ENCODE data around the gene ARL2BP.

ARL2BP gene

DNA sequence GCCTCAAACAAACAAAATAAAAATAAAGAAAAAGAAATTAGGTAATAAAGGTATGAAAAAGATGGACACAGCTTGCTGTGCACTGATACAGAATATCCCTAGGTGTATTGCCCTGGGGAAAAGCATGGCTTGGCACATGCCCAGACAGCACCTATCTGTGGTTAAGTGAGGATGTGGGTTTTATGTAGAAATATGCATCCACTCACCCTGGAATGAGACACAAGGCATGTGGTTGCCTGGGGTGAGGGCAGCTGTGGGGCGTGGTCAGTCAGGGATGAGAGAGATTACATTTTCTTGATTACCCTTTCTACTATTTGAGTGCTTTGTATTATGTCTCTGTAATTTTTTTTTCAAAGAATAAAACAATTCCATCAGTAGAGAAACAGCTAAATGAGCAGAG, 32.5 kb downstream of the ARL2BP start:
- DNase-seq: no peak
- TF ChIP-seq, protein P1, sequence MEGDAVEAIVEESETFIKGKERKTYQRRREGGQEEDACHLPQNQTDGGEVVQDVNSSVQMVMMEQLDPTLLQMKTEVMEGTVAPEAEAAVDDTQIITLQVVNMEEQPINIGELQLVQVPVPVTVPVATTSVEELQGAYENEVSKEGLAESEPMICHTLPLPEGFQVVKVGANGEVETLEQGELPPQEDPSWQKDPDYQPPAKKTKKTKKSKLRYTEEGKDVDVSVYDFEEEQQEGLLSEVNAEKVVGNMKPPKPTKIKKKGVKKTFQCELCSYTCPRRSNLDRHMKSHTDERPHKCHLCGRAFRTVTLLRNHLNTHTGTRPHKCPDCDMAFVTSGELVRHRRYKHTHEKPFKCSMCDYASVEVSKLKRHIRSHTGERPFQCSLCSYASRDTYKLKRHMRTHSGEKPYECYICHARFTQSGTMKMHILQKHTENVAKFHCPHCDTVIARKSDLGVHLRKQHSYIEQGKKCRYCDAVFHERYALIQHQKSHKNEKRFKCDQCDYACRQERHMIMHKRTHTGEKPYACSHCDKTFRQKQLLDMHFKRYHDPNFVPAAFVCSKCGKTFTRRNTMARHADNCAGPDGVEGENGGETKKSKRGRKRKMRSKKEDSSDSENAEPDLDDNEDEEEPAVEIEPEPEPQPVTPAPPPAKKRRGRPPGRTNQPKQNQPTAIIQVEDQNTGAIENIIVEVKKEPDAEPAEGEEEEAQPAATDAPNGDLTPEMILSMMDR (IDR thresholded peaks at IDR 0.05): no peak
- Histone ChIP-seq H3K4me3 (no peak overlapping the region), H3K27me3 (peaks cover 0 to 2% of the 10 kb centered on the region in 2 donors), H3K9me3 (no peaks in the 10 kb centered on the region), H3K4me1 (no peaks in the 10 kb centered on the region), H3K36me3 (no peaks in the 10 kb centered on the region), H3K27ac (no peak overlapping the region)
- intact Hi-C loops (cut with DNase I; ENCODE audit: low total_unique reads): no loop called here

DNA sequence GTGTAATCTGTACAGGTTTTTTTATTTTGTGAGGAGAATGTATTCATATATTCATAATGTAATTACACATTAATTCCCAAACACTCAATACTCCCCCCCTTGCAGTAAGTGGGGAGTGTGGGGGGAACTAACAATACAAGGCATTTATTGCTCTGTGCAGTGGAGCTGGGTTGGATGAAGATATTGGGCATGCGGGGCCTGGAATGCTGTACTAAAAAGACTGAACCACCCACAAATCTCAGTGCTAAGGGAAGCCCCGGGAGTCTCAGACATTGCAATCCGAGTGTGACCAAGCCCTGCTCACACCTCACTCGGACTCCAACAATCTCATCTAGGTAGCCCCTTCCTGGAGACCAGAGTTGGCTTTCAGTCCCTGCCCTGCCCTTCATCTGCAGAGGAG, 33.4 kb downstream of the ARL2BP start:
- Histone ChIP-seq H3K27me3 (peaks cover 0 to 11% of the 10 kb centered on the region in 2 donors), H3K27ac (no peak overlapping the region), H3K9me3 (no peaks in the 10 kb centered on the region), H3K4me1 (peaks cover 0 to 3% (median 0%) of the 10 kb centered on the region in 4 donors), H3K36me3 (no peaks in the 10 kb centered on the region), H3K4me3 (no peak overlapping the region)
- DNase-seq: no peak
- intact Hi-C loops (cut with DNase I; ENCODE audit: low total_unique reads): no loop called here
- TF ChIP-seq, protein P1 (IDR thresholded peaks at IDR 0.05): no peak

DNA sequence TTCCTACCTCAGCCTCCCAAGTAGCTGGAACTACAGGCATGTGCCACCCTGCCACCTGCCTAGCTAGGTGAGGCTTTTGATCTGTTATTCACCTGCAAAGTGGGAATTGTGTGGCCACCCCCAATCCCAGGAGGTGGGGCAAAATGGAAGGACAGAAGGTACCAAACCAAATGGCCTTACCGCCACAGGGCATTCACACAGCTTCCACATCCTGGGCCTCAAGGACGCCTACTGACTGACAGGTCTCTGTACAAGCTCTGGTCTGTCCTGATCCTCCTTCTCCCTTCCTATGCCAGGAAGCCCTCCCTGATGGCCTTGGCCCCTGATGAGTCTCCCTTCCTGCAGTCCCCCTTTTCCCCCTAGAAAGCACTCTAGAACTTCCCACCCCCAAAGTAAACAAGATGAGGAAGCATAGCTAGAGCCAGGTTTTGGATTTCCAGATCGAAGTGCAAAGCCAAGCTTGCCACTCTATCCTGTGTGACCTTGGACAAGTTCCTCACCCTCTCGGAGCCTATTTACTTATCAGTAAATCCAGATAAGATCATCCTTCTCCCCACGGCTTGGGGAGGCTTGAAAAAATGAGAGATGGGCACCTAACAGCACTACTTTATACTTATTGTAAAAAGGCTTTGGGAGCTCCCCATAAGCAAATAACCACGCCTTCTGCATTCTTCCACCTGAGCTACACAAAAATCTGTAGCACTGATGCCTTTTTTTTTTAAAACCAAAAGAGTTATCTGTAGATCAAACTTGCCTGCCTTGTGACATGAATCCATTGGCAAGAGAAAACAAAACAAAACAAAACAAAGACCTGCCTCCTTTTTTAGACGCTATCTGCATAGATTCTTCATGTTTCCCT, 35.0 kb downstream of the ARL2BP start:
- TF ChIP-seq, protein P1 (IDR thresholded peaks at IDR 0.05): no peak
- Histone ChIP-seq H3K4me3 (no peak overlapping the region), H3K9me3 (no peaks in the 10 kb centered on the region), H3K27me3 (peaks cover 0 to 26% of the 10 kb centered on the region in 2 donors), H3K4me1 (peaks cover 0 to 15% (median 10%) of the 10 kb centered on the region in 4 donors), H3K27ac (no peak overlapping the region), H3K36me3 (no peaks in the 10 kb centered on the region)
- DNase-seq: no peak
- intact Hi-C loops (cut with DNase I; ENCODE audit: low total_unique reads): no loop called here

DNA sequence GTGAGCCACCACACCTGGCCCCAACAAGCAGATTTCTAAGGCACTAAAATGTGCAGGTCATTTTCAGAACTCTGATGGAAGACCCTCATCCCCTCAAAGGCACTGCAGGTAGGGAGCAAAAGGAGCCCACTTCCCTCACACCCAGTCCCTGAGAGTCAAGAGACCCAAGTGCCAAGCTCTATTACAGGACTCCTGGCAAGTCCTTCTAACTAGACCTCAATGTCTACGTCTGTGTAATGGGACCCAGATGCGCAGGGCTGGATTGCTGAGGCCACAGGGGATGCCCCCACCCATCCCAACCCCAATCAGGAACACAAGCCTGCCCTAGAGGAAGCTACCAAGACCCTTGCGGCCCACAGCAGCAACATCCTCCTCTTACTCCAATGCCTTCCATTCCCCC, 36.7 kb downstream of the ARL2BP start:
- TF ChIP-seq, protein P1 (IDR thresholded peaks at IDR 0.05): no peak
- intact Hi-C loops (cut with DNase I; ENCODE audit: low total_unique reads): no loop called here
- Histone ChIP-seq H3K4me1 (peaks cover 0 to 17% (median 13%) of the 10 kb centered on the region in 4 donors), H3K27ac (no peak overlapping the region), H3K36me3 (no peaks in the 10 kb centered on the region), H3K4me3 (no peak overlapping the region), H3K27me3 (peaks cover 0 to 29% of the 10 kb centered on the region in 2 donors), H3K9me3 (no peaks in the 10 kb centered on the region)
- DNase-seq: no peak

GRCh38 chr16:57282510-57283213, 37.6 kb downstream of the ARL2BP start:
- Histone ChIP-seq H3K36me3 (no peaks in the 10 kb centered on the region), H3K27ac (no peak overlapping the region), H3K9me3 (no peaks in the 10 kb centered on the region), H3K4me1 (peaks cover 0 to 17% (median 13%) of the 10 kb centered on the region in 4 donors), H3K27me3 (peaks cover 0 to 29% of the 10 kb centered on the region in 2 donors), H3K4me3 (no peak overlapping the region)
- TF ChIP-seq, protein P1 (IDR thresholded peaks at IDR 0.05): no peak
- DNase-seq: no peak
- intact Hi-C loops (cut with DNase I; ENCODE audit: low total_unique reads): no loop called here

All from tibial artery (tissue), 4 donors.